Prostate gland (tissue), 2 donors: Measurements from ENCODE around the gene CKAP5. TPM values are rescaled to one million over a fixed set of nuclear protein-coding genes. Genes with fewer than 3 reads are reported as not detected.
"Not testable (repeated sequence)": the region's sequence is repeated elsewhere in the genome, so short reads cannot be mapped to it uniquely, and the experiment has no call there.

Experiments
- DNase-seq: peaks from one replicate; pipeline ENCODE4 v3.0.0-alpha.2; 2019; ENCODE audit warnings: low spot score
- H3K27ac ChIP-seq, 2 donors: fragments of 200-600 bp; sonication (generic); 2 replicates each; pipeline ENCODE4 v1.5.1; 2017 to 2019
- H3K27me3 ChIP-seq: fragments of 200-600 bp; sonication (generic); replicated peaks from 2 replicates; pipeline ENCODE4 v1.5.1; 2019; ENCODE audit not compliant: insufficient read depth
- H3K36me3 ChIP-seq, 2 donors: fragments of 200-600 bp; sonication (generic); 1 replicate in 1 of 2; 2 replicates in 1 of 2; pipeline versions ENCODE4 v1.5.1 to v1.8.1; 2017 to 2019
- H3K4me1 ChIP-seq: fragments of 200-600 bp; sonication (generic); replicated peaks from 2 replicates; pipeline ENCODE4 v1.5.1; 2019
- H3K4me3 ChIP-seq, 2 donors: fragments of 200-600 bp; sonication (generic); 2 replicates each; pipeline ENCODE4 v1.5.1; 2017 to 2019
- H3K9me3 ChIP-seq: fragments of 200-600 bp; sonication (generic); 2 replicates; pipeline ENCODE4 v1.5.1; 2017
- CTCF ChIP-seq, 4 experiments: fragments of 200-600 bp in 2 of 4; fragments of 450-650 bp in 2 of 4; sonication (generic) in 2 of 4; IDR thresholded peaks; 1 replicate in 3 of 4; 2 replicates in 1 of 4; pipeline ENCODE4 v1.5.1; 2016 to 2019; ENCODE audit warnings: antibody characterized with exemption in 4 of 4, mild to moderate bottlenecking in 2 of 4, moderate library complexity in 2 of 4
- POLR2A ChIP-seq: fragments of 450-650 bp; IDR thresholded peaks from one replicate; pipeline ENCODE4 v1.6.1; 2016; ENCODE audit warnings: antibody characterized with exemption, mild to moderate bottlenecking
- POLR2AphosphoS5 ChIP-seq: sonication (generic); formaldehyde crosslinking; IDR thresholded peaks from one replicate; pipeline ENCODE4 v1.6.1; 2017; ENCODE audit warnings: antibody characterized with exemption
- WGBS: methylation state at CpG from one replicate; pipeline ENCODE4 v1.1.5; 2018; 5-methylcytosine and 5-hydroxymethylcytosine counted together
- intact Hi-C: fragments of 100-400 bp; cut with DNase I; formaldehyde crosslinking; loops from one replicate; pipeline ENCODE4 v1.14.2; 2022
- total RNA-seq, 2 donors: library from RNA; depleted of rRNA; stranded (reverse); fragments of >200 nt; gene quantifications; one replicate each; pipeline ENCODE4 v1.1.0, GENCODE V29; 2016

CKAP5 gene
- total RNA-seq, 2 donors from 2014 or later, result 31.6 to 58.8 TPM

DNA sequence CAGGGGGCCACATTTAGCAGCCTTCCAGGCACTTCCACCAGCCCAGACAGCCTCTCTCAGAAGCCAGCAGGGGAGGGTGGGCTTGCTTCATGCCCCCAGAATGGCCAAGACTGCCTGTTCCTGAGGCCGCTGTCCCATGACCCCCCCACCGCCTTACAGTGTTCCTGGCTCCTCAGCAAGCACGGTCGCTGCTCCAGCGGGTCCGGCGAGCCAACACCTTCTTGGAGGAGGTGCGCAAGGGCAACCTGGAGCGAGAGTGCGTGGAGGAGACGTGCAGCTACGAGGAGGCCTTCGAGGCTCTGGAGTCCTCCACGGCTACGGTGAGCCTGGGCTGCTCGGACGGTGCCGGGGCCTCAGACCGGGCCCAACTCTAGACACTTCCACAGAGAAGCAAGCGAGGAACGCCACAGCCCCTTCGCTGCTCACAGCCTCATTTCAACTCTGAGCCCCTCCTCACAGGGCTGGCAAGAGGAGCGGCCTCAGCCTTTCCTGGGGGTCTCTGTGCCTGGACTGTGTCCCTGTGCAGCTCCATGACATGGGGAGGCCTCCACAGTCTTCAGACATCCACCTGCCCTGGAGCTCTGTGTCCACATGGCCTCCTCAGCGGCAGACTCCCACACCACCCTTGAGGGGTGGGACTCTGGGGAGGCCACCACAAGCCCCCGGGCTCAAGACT lies 126.4 kb downstream of the CKAP5 start:
- H3K9me3 ChIP-seq, result no peaks in the 10 kb centered on the region
- intact Hi-C loops, result no loop called here
- H3K4me3 ChIP-seq, result no peak overlapping the region
- no peak for DNase-seq
- no peak for TF ChIP-seq POLR2A
- TF ChIP-seq POLR2AphosphoS5, result no peak
- TF ChIP-seq CTCF (IDR thresholded peaks at IDR 0.05), result no peak
- H3K4me1 ChIP-seq, result no peaks in the 10 kb centered on the region
- H3K27ac ChIP-seq, result no peak overlapping the region
- H3K27me3 ChIP-seq, result no peaks in the 10 kb centered on the region
- H3K36me3 ChIP-seq, result no peaks in the 10 kb centered on the region
- 88% methylated on average over 25 of the region's 25 CpGs for WGBS

GRCh38 chr11:46719048-46719542 lies 127.0 kb downstream of the CKAP5 start, which contains the start of gene F2:
TSS of gene F2 (plus strand) at chr11:46719213. CDS start at chr11:46719236, 23 bp downstream.
- H3K4me1 ChIP-seq, result no peaks in the 10 kb centered on the region
- no peak within 1 kb of the TSS for H3K27ac ChIP-seq
- no peaks in the 10 kb centered on the region for H3K9me3 ChIP-seq
- no peak for DNase-seq
- intact Hi-C loops, result no loop called here
- no peak within 1 kb of the TSS for H3K4me3 ChIP-seq
- no peaks in the 10 kb centered on the region for H3K27me3 ChIP-seq
- 85% methylated on average over 7 of the region's 7 CpGs for WGBS
- TF ChIP-seq POLR2A (no peak), POLR2AphosphoS5 (no peak), CTCF (IDR thresholded peaks at IDR 0.05) (no peak)
- no peaks in the 10 kb centered on the region for H3K36me3 ChIP-seq

- intact Hi-C loops, result no loop called here
- WGBS, result 72% methylated on average over 11 of the region's 11 CpGs
- TF ChIP-seq POLR2A (no peak), CTCF (IDR thresholded peaks at IDR 0.05) (no peak), POLR2AphosphoS5 (no peak)
- Histone ChIP-seq H3K27ac (no peak overlapping the region), H3K36me3 (no peaks in the 10 kb centered on the region), H3K4me3 (no peak overlapping the region), H3K9me3 (no peaks in the 10 kb centered on the region), H3K4me1 (no peaks in the 10 kb centered on the region), H3K27me3 (no peaks in the 10 kb centered on the region)
- DNase-seq, result no peak
These were observed 127.7 kb downstream of the CKAP5 start for GRCh38 chr11:46718155-46719019.

- H3K4me1 ChIP-seq, H3K27me3 ChIP-seq, DNase-seq, H3K4me3 ChIP-seq, intact Hi-C loops, H3K36me3 ChIP-seq, H3K9me3 ChIP-seq, H3K27ac ChIP-seq: not testable (repeated sequence)
- 96% methylated on average over 2 of the region's 2 CpGs for WGBS
These were observed 128.3 kb downstream of the CKAP5 start for GRCh38 chr11:46717825-46718154.

- no peak for DNase-seq
- no peak overlapping the region for H3K27ac ChIP-seq
- intact Hi-C loops, result no loop called here
- H3K4me1 ChIP-seq, result no peaks in the 10 kb centered on the region
- H3K36me3 ChIP-seq, result no peaks in the 10 kb centered on the region
- TF ChIP-seq POLR2A, result no peak
- no peak for TF ChIP-seq CTCF (IDR thresholded peaks at IDR 0.05)
- TF ChIP-seq POLR2AphosphoS5, result no peak
- no peak overlapping the region for H3K4me3 ChIP-seq
- no peaks in the 10 kb centered on the region for H3K9me3 ChIP-seq
- WGBS, result 93% methylated on average over 7 of the region's 7 CpGs
- no peaks in the 10 kb centered on the region for H3K27me3 ChIP-seq
These were observed 133.1 kb downstream of the CKAP5 start for GRCh38 chr11:46712874-46713576.
